Uterus (tissue), 4 donors: Measurements from ENCODE around the gene PDE4D. TPM values are rescaled to one million over a fixed set of nuclear protein-coding genes. Genes with fewer than 3 reads are reported as not detected.

Experiments used
- DNase-seq, 2 donors: peaks; one replicate each; pipeline ENCODE4 v3.0.0-alpha.2; 2019 to 2020
- H3K27ac ChIP-seq, 2 donors: fragments of 200-600 bp; sonication (generic); 1 replicate in 1 of 2; 2 replicates in 1 of 2; pipeline ENCODE4 v1.5.1; 2016 to 2018
- H3K27me3 ChIP-seq, 2 donors: fragments of 200-600 bp; sonication (generic); one replicate each; pipeline ENCODE4 v1.5.1; 2018 to 2019; ENCODE audit warnings: control low read depth in 1 of 2
- H3K36me3 ChIP-seq, 2 donors: fragments of 200-600 bp; sonication (generic); one replicate each; pipeline ENCODE4 v1.5.1; 2019; ENCODE audit warnings: control low read depth in 1 of 2
- H3K4me1 ChIP-seq, 2 donors: fragments of 200-600 bp; sonication (generic); one replicate each; pipeline ENCODE4 v1.5.1; 2018 to 2019; ENCODE audit warnings: control low read depth in 1 of 2
- H3K4me3 ChIP-seq, 2 donors: fragments of 200-600 bp; sonication (generic); 1 replicate in 1 of 2; 2 replicates in 1 of 2; pipeline ENCODE4 v1.5.1; 2018 to 2019; ENCODE audit warnings: mild to moderate bottlenecking in 1 of 2
- H3K9me3 ChIP-seq, 2 donors: fragments of 200-600 bp; sonication (generic); one replicate each; pipeline ENCODE4 v1.5.1; 2019; ENCODE audit warnings: control low read depth in 1 of 2
- CTCF ChIP-seq, 4 experiments: fragments of 200-600 bp in 2 of 4; fragments of 450-650 bp in 2 of 4; sonication (generic) in 2 of 4; IDR thresholded peaks; one replicate each; pipeline ENCODE4 v1.5.1; 2016 to 2019; ENCODE audit warnings: antibody characterized with exemption in 4 of 4, mild to moderate bottlenecking in 2 of 4, moderate library complexity in 1 of 4
- POLR2A ChIP-seq, 2 donors: fragments of 450-650 bp; IDR thresholded peaks; one replicate each; pipeline ENCODE4 v1.6.1; 2016; ENCODE audit warnings: antibody characterized with exemption in 2 of 2, mild to moderate bottlenecking in 1 of 2, moderate library complexity in 1 of 2
- intact Hi-C: fragments of 100-400 bp; cut with DNase I; formaldehyde crosslinking; loops from one replicate; pipeline ENCODE4 v1.15.1; 2023; ENCODE audit warnings: low total_unique reads
- total RNA-seq, 4 donors: library from RNA; depleted of rRNA in 3 of 4; stranded (reverse); fragments of >200 nt in 3 of 4; gene quantifications; one replicate each; pipeline versions ENCODE4 v1.1.0 to v1.2.4, GENCODE V29; 2014 to 2023
- donor health status: DM: yes; HTN: yes; CAD: no.

Gene PDE4D
- total RNA-seq, 4 donors from 2014 or later: 27.1 to 77.0 (median 45.8) TPM

GRCh38 chr5:59249726-59250125 is 643.8 kb downstream of the PDE4D start:
- no peak for TF ChIP-seq CTCF (IDR thresholded peaks at IDR 0.05)
- no peak for TF ChIP-seq POLR2A (IDR thresholded peaks at IDR 0.05)
- intact Hi-C loops: no loop called here
- H3K27me3 ChIP-seq: no peaks in the 10 kb centered on the region
- no peaks in the 10 kb centered on the region for H3K4me1 ChIP-seq
- no peaks in the 10 kb centered on the region for H3K9me3 ChIP-seq
- no peak overlapping the region for H3K4me3 ChIP-seq
- H3K27ac ChIP-seq: no peak overlapping the region
- no peak for DNase-seq
- no peaks in the 10 kb centered on the region for H3K36me3 ChIP-seq

- H3K4me1 ChIP-seq: no peaks in the 10 kb centered on the region
- no peaks in the 10 kb centered on the region for H3K27me3 ChIP-seq
- TF ChIP-seq POLR2A (IDR thresholded peaks at IDR 0.05) (no peak), CTCF (IDR thresholded peaks at IDR 0.05) (no peak)
- H3K27ac ChIP-seq: no peak overlapping the region
- no peak overlapping the region for H3K4me3 ChIP-seq
- intact Hi-C loops: no loop called here
- H3K36me3 ChIP-seq: no peaks in the 10 kb centered on the region
- DNase-seq: no peak
- no peaks in the 10 kb centered on the region for H3K9me3 ChIP-seq
Measured at GRCh38 chr5:59249160-59249559, 644.4 kb downstream of the PDE4D start.

GRCh38 chr5:59246882-59247281 is 646.6 kb downstream of the PDE4D start:
- no peak for DNase-seq
- Histone ChIP-seq H3K36me3 (no peaks in the 10 kb centered on the region), H3K4me1 (no peaks in the 10 kb centered on the region), H3K27me3 (no peaks in the 10 kb centered on the region), H3K4me3 (no peak overlapping the region), H3K27ac (no peak overlapping the region), H3K9me3 (no peaks in the 10 kb centered on the region)
- no peak for TF ChIP-seq CTCF (IDR thresholded peaks at IDR 0.05)
- no peak for TF ChIP-seq POLR2A (IDR thresholded peaks at IDR 0.05)
- intact Hi-C loops: no loop called here

- Histone ChIP-seq H3K9me3 (no peaks in the 10 kb centered on the region), H3K4me3 (no peak overlapping the region), H3K27me3 (no peaks in the 10 kb centered on the region), H3K4me1 (no peaks in the 10 kb centered on the region), H3K27ac (peak overlapping the region; percentile 33 to 39), H3K36me3 (no peaks in the 10 kb centered on the region)
- TF ChIP-seq POLR2A (IDR thresholded peaks at IDR 0.05) (no peak), CTCF (IDR thresholded peaks at IDR 0.05) (no peak)
- DNase-seq: no peak
- intact Hi-C loops: no loop called here
Measured at GRCh38 chr5:59246145-59246869, 647.2 kb downstream of the PDE4D start.

GRCh38 chr5:59245198-59245597 is 648.3 kb downstream of the PDE4D start:
- no peak overlapping the region for H3K4me3 ChIP-seq
- H3K36me3 ChIP-seq: no peaks in the 10 kb centered on the region
- no peak for TF ChIP-seq POLR2A (IDR thresholded peaks at IDR 0.05)
- no peak for TF ChIP-seq CTCF (IDR thresholded peaks at IDR 0.05)
- no peaks in the 10 kb centered on the region for H3K27me3 ChIP-seq
- no peaks in the 10 kb centered on the region for H3K4me1 ChIP-seq
- intact Hi-C loops: no loop called here
- no peaks in the 10 kb centered on the region for H3K9me3 ChIP-seq
- DNase-seq: no peak
- H3K27ac ChIP-seq: peak overlapping the region; percentile 33 to 39
